Suprapubic skin (tissue), 4 donors: ENCODE results near the gene TXNDC8. TPM values are rescaled to one million over a fixed set of nuclear protein-coding genes. Genes with fewer than 3 reads are reported as not detected.

ENCODE experiments used
- DNase-seq, 2 donors: peaks; one replicate each; pipeline ENCODE4 v3.0.0-alpha.2; 2019; ENCODE audit warnings: low spot score in 2 of 2
- H3K27ac ChIP-seq: fragments of 200-600 bp; sonication (generic); one replicate; pipeline ENCODE4 v1.5.1; 2019
- H3K27me3 ChIP-seq: fragments of 200-600 bp; sonication (generic); one replicate; pipeline ENCODE4 v1.5.1; 2019
- H3K36me3 ChIP-seq: fragments of 200-600 bp; sonication (generic); one replicate; pipeline ENCODE4 v1.5.1; 2019
- H3K4me1 ChIP-seq: fragments of 200-600 bp; sonication (generic); one replicate; pipeline ENCODE4 v1.5.1; 2019
- H3K4me3 ChIP-seq: fragments of 200-600 bp; sonication (generic); one replicate; pipeline ENCODE4 v1.5.1; 2019; ENCODE audit warnings: mild to moderate bottlenecking
- H3K9me3 ChIP-seq: fragments of 200-600 bp; sonication (generic); one replicate; pipeline ENCODE4 v1.5.1; 2019
- CTCF ChIP-seq, 2 donors: fragments of 200-600 bp in 1 of 2; fragments of 450-650 bp in 1 of 2; sonication (generic) in 1 of 2; IDR thresholded peaks; one replicate each; pipeline ENCODE4 v1.5.1; 2016 to 2019; ENCODE audit warnings: antibody characterized with exemption in 2 of 2, mild to moderate bottlenecking in 1 of 2, moderate library complexity in 1 of 2
- EP300 ChIP-seq: sonication (generic); formaldehyde crosslinking; IDR thresholded peaks from one replicate; pipeline ENCODE4 v1.6.1; 2017; ENCODE audit warnings: antibody characterized with exemption
- POLR2A ChIP-seq, 2 donors: fragments of 450-650 bp; IDR thresholded peaks; one replicate each; pipeline ENCODE4 v1.6.1; 2017; ENCODE audit warnings: antibody characterized with exemption in 2 of 2, mild to moderate bottlenecking in 2 of 2, moderate library complexity in 2 of 2
- POLR2AphosphoS5 ChIP-seq, 3 donors: sonication (generic); formaldehyde crosslinking; IDR thresholded peaks; one replicate each; pipeline ENCODE4 v1.6.1; 2017; ENCODE audit warnings: antibody characterized with exemption in 3 of 3
- WGBS: methylation state at CpG from one replicate; pipeline ENCODE4 v1.1.5; 2018; 5-methylcytosine and 5-hydroxymethylcytosine counted together
- total RNA-seq, 4 donors: library from RNA; depleted of rRNA; stranded (reverse); fragments of >200 nt; gene quantifications; one replicate each; pipeline ENCODE4 v1.1.0, GENCODE V29; 2016

The TXNDC8 gene
- total RNA-seq, 4 donors from 2014 or later, result not detected

- no peaks in the 10 kb centered on the region for H3K9me3 ChIP-seq
- H3K4me3 ChIP-seq, result no peak overlapping the region
- TF ChIP-seq POLR2A (IDR thresholded peaks at IDR 0.05) (no peak), POLR2AphosphoS5 (IDR thresholded peaks at IDR 0.05) (no peak), CTCF (IDR thresholded peaks at IDR 0.05) (no peak), EP300 (no peak)
- WGBS, result 88% methylated on average over 6 of the region's 6 CpGs
- DNase-seq, result no peak
- H3K27ac ChIP-seq, result no peak overlapping the region
- no peaks in the 10 kb centered on the region for H3K36me3 ChIP-seq
- H3K4me1 ChIP-seq, result peaks cover 13% of the 10 kb centered on the region
- H3K27me3 ChIP-seq, result no peaks in the 10 kb centered on the region
Observed at GRCh38 chr9:110287289-110287680, 50.4 kb downstream of the TXNDC8 start.

- H3K4me3 ChIP-seq, result no peak overlapping the region
- no peaks in the 10 kb centered on the region for H3K27me3 ChIP-seq
- WGBS, result 56% methylated on average over 6 of the region's 6 CpGs
- TF ChIP-seq POLR2AphosphoS5 (IDR thresholded peaks at IDR 0.05) (no peak), POLR2A (IDR thresholded peaks at IDR 0.05) (no peak), CTCF (IDR thresholded peaks at IDR 0.05) (no peak), EP300 (no peak)
- no peak for DNase-seq
- no peaks in the 10 kb centered on the region for H3K9me3 ChIP-seq
- H3K4me1 ChIP-seq, result peaks cover 20% of the 10 kb centered on the region
- H3K27ac ChIP-seq, result peak overlapping the region; percentile 80
- H3K36me3 ChIP-seq, result no peaks in the 10 kb centered on the region
Observed at GRCh38 chr9:110284211-110284844, 53.3 kb downstream of the TXNDC8 start.

- no peak overlapping the region for H3K4me3 ChIP-seq
- TF ChIP-seq POLR2A (IDR thresholded peaks at IDR 0.05) (no peak), EP300 (no peak), CTCF (IDR thresholded peaks at IDR 0.05) (no peak), POLR2AphosphoS5 (IDR thresholded peaks at IDR 0.05) (no peak)
- H3K36me3 ChIP-seq, result no peaks in the 10 kb centered on the region
- no peak for DNase-seq
- no peaks in the 10 kb centered on the region for H3K9me3 ChIP-seq
- H3K4me1 ChIP-seq, result peaks cover 20% of the 10 kb centered on the region
- peak overlapping the region; percentile 80 for H3K27ac ChIP-seq
- 43% methylated on average over 1 of the region's 1 CpG for WGBS
- no peaks in the 10 kb centered on the region for H3K27me3 ChIP-seq
Observed at GRCh38 chr9:110283751-110284150, 53.9 kb downstream of the TXNDC8 start.

- WGBS, result 88% methylated on average over 6 of the region's 6 CpGs
- Histone ChIP-seq H3K4me1 (peaks cover 20% of the 10 kb centered on the region), H3K4me3 (no peak overlapping the region), H3K27me3 (no peaks in the 10 kb centered on the region), H3K9me3 (no peaks in the 10 kb centered on the region), H3K36me3 (no peaks in the 10 kb centered on the region), H3K27ac (no peak overlapping the region)
- TF ChIP-seq CTCF (IDR thresholded peaks at IDR 0.05) (no peak), POLR2A (IDR thresholded peaks at IDR 0.05) (no peak), EP300 (no peak), POLR2AphosphoS5 (IDR thresholded peaks at IDR 0.05) (no peak)
- DNase-seq, result no peak
Observed at GRCh38 chr9:110282739-110283081, 55.0 kb downstream of the TXNDC8 start.

GRCh38 chr9:110282018-110282738 lies 55.5 kb downstream of the TXNDC8 start:
- Histone ChIP-seq H3K27ac (no peak overlapping the region), H3K27me3 (no peaks in the 10 kb centered on the region), H3K4me1 (peaks cover 24% of the 10 kb centered on the region), H3K36me3 (no peaks in the 10 kb centered on the region), H3K9me3 (no peaks in the 10 kb centered on the region), H3K4me3 (no peak overlapping the region)
- WGBS, result 68% methylated on average over 4 of the region's 4 CpGs
- no peak for DNase-seq
- TF ChIP-seq POLR2A (IDR thresholded peaks at IDR 0.05), result no peak
- no peak for TF ChIP-seq CTCF (IDR thresholded peaks at IDR 0.05)
- no peak for TF ChIP-seq POLR2AphosphoS5 (IDR thresholded peaks at IDR 0.05)
- TF ChIP-seq EP300, result no peak
